Measurements from ENCODE around the gene PFDN1. TPM values are rescaled to one million over a fixed set of nuclear protein-coding genes. Genes with fewer than 3 reads are reported as not detected.

Gene PFDN1
- total RNA-seq, 4 donors from 2014 or later: 90.6 to 142 (median 109) TPM

- Histone ChIP-seq H3K4me3 (no peak overlapping the region), H3K9me3 (no peaks in the 10 kb centered on the region), H3K27ac (no peak overlapping the region), H3K36me3 (peaks cover 0 to 23% (median 0%) of the 10 kb centered on the region in 3 donors), H3K27me3 (no peaks in the 10 kb centered on the region), H3K4me1 (peaks cover 0 to 26% (median 0%) of the 10 kb centered on the region in 4 donors)
- TF ChIP-seq, protein P1, sequence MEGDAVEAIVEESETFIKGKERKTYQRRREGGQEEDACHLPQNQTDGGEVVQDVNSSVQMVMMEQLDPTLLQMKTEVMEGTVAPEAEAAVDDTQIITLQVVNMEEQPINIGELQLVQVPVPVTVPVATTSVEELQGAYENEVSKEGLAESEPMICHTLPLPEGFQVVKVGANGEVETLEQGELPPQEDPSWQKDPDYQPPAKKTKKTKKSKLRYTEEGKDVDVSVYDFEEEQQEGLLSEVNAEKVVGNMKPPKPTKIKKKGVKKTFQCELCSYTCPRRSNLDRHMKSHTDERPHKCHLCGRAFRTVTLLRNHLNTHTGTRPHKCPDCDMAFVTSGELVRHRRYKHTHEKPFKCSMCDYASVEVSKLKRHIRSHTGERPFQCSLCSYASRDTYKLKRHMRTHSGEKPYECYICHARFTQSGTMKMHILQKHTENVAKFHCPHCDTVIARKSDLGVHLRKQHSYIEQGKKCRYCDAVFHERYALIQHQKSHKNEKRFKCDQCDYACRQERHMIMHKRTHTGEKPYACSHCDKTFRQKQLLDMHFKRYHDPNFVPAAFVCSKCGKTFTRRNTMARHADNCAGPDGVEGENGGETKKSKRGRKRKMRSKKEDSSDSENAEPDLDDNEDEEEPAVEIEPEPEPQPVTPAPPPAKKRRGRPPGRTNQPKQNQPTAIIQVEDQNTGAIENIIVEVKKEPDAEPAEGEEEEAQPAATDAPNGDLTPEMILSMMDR (IDR thresholded peaks at IDR 0.05): no peak
- no peak for TF ChIP-seq POLR2A (IDR thresholded peaks at IDR 0.05)
- DNase-seq: peak in 2 of 3 donors; percentile 25 to 63
Measured at GRCh38 chr5:140295414-140295813, 7.5 kb downstream of the PFDN1 start.

DNA sequence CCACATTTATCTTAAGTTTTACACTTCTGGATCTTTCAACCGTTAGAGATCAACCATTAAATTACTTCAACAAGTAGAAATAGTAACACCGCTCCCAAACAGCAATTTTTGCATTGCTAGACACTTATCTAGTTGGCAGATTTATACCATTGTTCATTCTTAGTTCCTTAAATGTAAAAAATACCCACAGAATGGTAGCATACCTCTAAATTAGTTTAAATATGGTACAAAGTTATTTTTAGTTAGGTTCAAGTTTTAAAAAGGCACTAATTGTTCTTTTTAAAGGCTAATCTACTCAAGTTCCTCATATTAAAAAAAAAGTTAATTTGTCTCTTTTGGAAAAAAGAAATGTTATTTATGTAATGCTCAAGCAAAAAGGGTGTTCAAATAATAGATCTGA lies 8.1 kb downstream of the PFDN1 start:
- TF ChIP-seq, protein P1 (IDR thresholded peaks at IDR 0.05): no peak
- TF ChIP-seq POLR2A (IDR thresholded peaks at IDR 0.05): no peak
- no peak overlapping the region for H3K27ac ChIP-seq
- H3K9me3 ChIP-seq: no peaks in the 10 kb centered on the region
- H3K4me3 ChIP-seq: no peak overlapping the region
- no peak for DNase-seq
- no peaks in the 10 kb centered on the region for H3K27me3 ChIP-seq
- peaks cover 0 to 19% (median 0%) of the 10 kb centered on the region in 3 donors for H3K36me3 ChIP-seq
- peaks cover 0 to 26% (median 0%) of the 10 kb centered on the region in 4 donors for H3K4me1 ChIP-seq

DNA sequence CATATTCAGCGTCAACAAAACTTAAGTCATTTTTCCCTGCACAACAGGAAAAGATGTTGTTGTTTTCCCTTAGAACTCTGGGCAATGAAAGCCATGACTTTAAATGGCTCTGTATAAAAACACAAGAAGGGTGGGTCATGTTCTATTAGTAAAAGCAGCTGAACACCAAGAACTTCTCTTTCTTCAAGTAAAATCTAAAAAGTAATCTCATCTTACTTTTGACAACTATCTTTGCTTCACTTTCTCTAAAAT lies 9.1 kb downstream of the PFDN1 start:
- no peak for DNase-seq
- peaks cover 0 to 9% (median 0%) of the 10 kb centered on the region in 3 donors for H3K36me3 ChIP-seq
- no peaks in the 10 kb centered on the region for H3K27me3 ChIP-seq
- no peak for TF ChIP-seq POLR2A (IDR thresholded peaks at IDR 0.05)
- TF ChIP-seq, protein P1 (IDR thresholded peaks at IDR 0.05): no peak
- H3K9me3 ChIP-seq: no peaks in the 10 kb centered on the region
- peaks cover 0 to 23% (median 0%) of the 10 kb centered on the region in 4 donors for H3K4me1 ChIP-seq
- no peak overlapping the region for H3K4me3 ChIP-seq
- peak overlapping the region in 2 of 4 donors; percentile 2 to 12 for H3K27ac ChIP-seq

DNA sequence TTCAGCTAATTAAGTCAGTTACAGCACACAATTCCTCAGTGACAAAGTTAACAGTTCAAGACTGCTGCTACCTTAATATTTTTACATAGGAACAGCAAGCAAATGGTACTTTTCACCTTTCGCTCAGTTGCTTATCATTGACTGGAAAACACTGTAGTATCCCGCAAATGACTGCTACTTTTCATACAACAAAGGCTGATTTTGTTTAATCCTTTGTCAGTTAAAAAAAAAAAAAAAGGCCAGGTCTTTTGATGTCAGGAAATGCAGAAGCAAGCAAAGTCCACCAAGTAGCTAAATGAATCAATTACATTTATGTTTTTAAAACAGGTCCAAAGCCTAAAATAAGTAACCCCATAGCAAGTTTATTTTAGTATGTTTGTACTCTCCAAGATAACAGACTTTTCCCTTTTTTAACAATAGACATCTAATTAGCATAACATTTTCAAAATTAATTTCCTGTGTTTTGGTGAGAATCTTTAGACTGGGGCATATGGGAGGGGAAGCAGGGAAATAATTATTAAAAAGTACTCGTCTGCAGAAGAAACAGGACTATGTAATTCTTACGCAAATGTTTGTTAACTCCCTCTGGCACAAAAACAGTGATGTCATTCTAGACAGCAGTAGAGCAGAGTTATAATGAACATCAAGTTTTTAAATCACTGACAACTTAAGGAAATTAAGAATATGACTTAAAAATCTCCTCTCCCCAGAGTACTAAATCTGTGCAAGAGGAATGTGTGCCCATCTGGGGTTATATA lies 9.6 kb downstream of the PFDN1 start:
- no peaks in the 10 kb centered on the region for H3K9me3 ChIP-seq
- H3K36me3 ChIP-seq: peaks cover 0 to 4% (median 0%) of the 10 kb centered on the region in 3 donors
- peaks cover 0 to 18% (median 0%) of the 10 kb centered on the region in 4 donors for H3K4me1 ChIP-seq
- no peak overlapping the region for H3K4me3 ChIP-seq
- H3K27ac ChIP-seq: peak overlapping the region in 2 of 4 donors; percentile 2 to 12
- no peaks in the 10 kb centered on the region for H3K27me3 ChIP-seq
- DNase-seq: no peak
- TF ChIP-seq, protein P1 (IDR thresholded peaks at IDR 0.05): no peak
- TF ChIP-seq POLR2A (IDR thresholded peaks at IDR 0.05): no peak

- no peaks in the 10 kb centered on the region for H3K9me3 ChIP-seq
- TF ChIP-seq POLR2A (IDR thresholded peaks at IDR 0.05): no peak
- TF ChIP-seq, protein P1 (IDR thresholded peaks at IDR 0.05): no peak
- peak overlapping the region in 1 of 4 donors; percentile 5 for H3K27ac ChIP-seq
- H3K4me3 ChIP-seq: no peak overlapping the region
- H3K27me3 ChIP-seq: no peaks in the 10 kb centered on the region
- peaks cover 0 to 18% (median 0%) of the 10 kb centered on the region in 4 donors for H3K4me1 ChIP-seq
- H3K36me3 ChIP-seq: no peaks in the 10 kb centered on the region
- no peak for DNase-seq
Measured at GRCh38 chr5:140292212-140293036, 10.5 kb downstream of the PFDN1 start.
